D341Med (cell line): Measurements from ENCODE around the gene GREM2.

ENCODE experiments used
- DNase-seq: peaks from one replicate; pipeline ENCODE4 v3.0.0; 2012; ENCODE audit warnings: low spot score

Gene GREM2

GRCh38 chr1:240497908-240498307 lies 114.0 kb downstream of the GREM2 start:
- no peak for DNase-seq

GRCh38 chr1:240496941-240497340 lies 115.0 kb downstream of the GREM2 start:
- DNase-seq, result no peak

DNA sequence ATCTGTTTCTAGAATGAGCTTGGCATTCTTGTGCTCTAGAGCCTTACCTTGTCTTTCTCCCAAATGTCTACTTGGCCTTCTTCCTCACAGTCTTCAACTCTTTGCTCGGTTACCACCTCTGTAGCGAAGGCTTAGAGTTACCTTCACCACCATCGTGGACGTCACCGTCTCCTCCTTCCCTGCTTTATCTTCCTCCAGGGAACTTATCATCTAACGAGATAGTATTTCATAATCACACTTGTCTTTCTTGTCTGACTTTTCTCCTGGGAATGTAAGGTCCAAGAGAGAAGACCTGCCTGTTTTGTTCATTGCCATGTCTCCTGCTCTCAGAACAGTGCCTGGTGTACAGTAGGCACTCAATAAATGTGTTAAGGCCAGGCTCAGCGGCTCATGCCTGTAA lies 115.6 kb downstream of the GREM2 start:
- no peak for DNase-seq

DNA sequence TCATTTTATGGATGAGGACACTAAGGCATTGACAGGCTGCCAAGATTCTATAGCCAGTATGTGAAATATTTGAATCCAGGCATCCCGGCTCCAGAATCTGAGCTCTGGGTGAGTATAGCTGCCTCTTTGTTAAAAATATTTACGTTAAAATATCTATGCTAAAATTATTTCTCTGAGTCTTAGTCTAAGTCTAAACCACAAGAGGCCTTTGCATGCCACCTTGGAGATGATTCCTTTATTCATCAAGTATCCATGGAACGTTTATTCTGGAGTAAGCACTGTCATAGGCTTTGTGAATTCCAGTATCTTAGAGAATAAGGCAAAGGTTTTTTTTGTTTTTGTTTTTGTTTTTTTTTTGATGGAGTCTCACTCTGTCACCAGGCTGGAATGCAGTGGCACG lies 116.4 kb downstream of the GREM2 start:
- no peak for DNase-seq

DNA sequence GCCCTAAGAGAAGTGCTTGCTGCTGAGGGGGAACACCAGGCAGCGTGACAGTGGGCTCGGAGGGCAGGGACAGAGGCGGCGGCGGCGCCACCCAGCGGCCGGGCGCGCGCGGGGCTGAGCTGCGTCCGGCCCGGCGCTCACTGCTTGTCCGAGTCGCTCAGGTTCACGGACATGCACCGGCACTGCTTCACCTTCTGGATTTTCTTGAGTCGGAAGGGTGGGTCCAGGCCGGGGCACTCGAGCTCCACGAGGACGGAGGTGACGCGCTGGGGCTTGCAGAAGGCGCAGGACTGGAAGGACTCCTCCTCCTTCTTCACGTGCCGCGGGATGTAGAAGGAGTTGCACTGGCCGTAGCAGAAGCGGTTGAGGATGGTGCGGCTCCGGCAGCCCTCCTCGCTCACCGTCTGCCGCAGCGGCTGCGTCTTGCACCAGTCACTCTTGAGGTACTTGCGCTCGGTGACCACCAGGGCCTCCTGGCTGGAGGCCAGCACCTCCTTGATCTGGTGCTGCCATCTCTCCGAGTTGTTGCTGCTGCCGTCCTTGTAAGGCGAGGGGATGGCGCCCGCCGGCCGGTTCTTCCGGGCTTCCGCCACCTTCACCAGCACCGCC lies 119.0 kb downstream of the GREM2 start:
- DNase-seq, result peak; percentile 40

- no peak for DNase-seq
Measured at GRCh38 chr1:240491796-240492195, 120.2 kb downstream of the GREM2 start.

- DNase-seq, result no peak
Measured at GRCh38 chr1:240491156-240491555, 120.8 kb downstream of the GREM2 start.

- no peak for DNase-seq
Measured at GRCh38 chr1:240487493-240487892, 124.5 kb downstream of the GREM2 start.

- DNase-seq, result no peak
Measured at GRCh38 chr1:240486611-240487010, 125.3 kb downstream of the GREM2 start.

DNA sequence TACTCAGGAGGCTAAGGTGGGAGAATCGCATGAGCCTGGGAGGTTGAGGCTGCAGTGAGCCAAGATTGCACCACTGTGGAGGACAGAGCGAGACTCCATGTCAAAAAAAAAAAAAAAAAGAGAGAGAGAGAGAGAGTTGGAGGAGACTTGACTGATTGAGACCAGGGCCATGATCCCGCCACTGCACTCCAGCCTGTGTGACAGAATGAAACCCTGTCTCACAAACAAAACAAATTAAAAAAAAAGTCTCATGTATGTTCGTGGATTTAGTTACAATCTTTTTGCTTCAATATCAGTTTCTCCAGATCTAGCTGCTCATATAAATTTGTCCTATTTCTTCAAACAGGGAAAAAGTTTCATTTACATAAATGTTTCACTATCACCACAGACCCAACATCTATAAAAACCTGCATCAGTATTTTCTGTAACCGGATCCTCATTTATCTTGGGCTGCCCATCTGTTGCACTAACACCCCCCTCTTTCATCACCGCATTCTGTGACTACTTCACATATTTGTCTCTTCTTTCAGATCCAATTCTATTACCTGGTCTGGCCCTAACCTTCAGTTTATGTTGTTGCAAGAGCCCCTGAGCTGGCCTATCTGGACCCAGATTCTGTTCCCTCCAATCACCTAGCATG lies 127.0 kb downstream of the GREM2 start:
- no peak for DNase-seq

DNA sequence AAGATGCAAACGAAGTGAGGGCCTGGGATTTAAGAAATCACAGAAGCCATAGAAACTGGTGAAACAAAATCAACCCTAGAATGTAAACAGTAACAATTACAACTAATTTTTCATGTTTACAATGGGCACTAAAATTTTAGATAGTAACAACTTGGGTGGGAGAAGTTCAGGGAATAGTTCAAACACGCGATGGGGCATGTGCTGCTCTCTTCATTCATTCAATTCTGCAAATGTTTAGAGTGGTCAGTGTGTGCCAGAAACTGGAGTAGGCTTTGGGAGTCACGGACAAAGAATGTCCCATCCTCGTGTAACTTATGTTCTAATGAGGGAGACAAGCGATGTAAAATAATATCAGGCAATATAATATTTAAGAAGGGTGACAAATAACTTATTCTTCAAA lies 133.4 kb downstream of the GREM2 start:
- no peak for DNase-seq

GRCh38 chr1:240475832-240476231 lies 136.1 kb downstream of the GREM2 start:
- no peak for DNase-seq

GRCh38 chr1:240474133-240474614 lies 137.8 kb downstream of the GREM2 start:
- DNase-seq, result no peak

- DNase-seq, result no peak
Measured at GRCh38 chr1:240468656-240469055, 143.3 kb downstream of the GREM2 start.

GRCh38 chr1:240467895-240468294 lies 144.1 kb downstream of the GREM2 start:
- DNase-seq, result no peak

DNA sequence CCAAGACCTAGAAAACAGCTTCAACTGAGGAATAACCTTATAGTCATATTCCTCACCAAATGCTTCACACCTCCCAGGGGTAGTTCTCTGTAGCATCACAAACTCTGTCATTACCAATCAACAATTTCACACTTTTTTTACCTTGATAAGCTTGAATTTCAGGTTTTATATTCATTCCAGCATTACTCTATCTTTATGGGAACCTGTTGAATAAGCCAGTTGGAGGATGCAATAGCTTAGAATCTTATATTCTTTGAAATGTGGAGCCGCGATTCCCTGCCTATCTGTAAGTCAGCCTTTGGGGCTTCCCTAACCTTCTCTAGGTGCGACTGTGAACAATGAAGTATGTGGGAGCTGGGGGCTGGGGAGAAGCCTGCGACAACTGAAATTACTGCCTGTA lies 145.4 kb downstream of the GREM2 start:
- DNase-seq, result no peak

DNA sequence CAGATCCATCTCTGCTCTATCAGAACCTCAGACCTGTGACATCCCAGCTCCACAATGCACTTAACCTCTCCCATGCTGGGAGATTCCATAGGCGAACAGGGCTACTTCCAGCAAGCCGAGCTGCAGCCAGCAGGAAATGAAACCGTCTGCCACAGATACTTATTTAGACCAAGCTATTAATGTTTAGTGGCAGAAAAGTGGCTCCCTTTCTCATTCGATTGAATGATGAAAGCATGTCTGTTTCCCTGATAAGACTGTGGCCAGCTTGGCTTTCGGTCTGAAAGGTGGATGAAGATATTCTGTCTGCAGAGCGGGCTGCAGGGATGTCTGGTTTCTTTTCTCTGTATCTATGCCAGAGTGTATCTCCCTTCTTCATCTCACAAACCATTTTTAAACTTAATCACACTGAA lies 146.4 kb downstream of the GREM2 start:
- no peak for DNase-seq

- no peak for DNase-seq
Measured at GRCh38 chr1:240464099-240464498, 147.9 kb downstream of the GREM2 start.

GRCh38 chr1:240462766-240463395 lies 149.1 kb downstream of the GREM2 start:
- DNase-seq, result peak; percentile 86

DNA sequence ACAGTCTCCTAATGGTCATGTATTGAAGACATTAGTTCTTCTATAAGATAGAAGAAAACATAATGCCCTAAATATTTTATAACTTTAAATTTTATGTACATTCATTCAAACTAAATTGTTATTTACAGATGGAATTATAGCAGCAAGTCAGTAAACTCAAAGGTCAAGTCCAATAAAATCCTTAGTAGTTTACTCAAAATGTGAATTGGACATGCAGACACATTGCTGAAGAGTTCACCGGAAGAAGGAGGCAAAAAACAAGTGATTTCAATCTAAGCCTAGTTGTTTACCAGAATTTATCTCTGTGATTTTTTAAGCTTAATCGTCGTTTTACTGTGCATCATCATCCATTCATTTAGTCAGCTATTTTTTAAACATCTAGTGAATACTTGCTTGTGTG lies 149.7 kb downstream of the GREM2 start:
- DNase-seq, result no peak

GRCh38 chr1:240457203-240457602 lies 154.8 kb downstream of the GREM2 start:
- DNase-seq, result no peak

GRCh38 chr1:240455228-240455821 lies 156.6 kb downstream of the GREM2 start:
- peak; percentile 49 for DNase-seq

GRCh38 chr1:240445369-240445768 lies 166.6 kb downstream of the GREM2 start:
- DNase-seq, result no peak
